ENCODE measurements around the gene PPP6R2. TPM values are rescaled to one million over a fixed set of nuclear protein-coding genes. Genes with fewer than 3 reads are reported as not detected.
A peak's percentile ranks its signal among the peaks of the same experiment; 100 is the strongest.

PPP6R2 gene
- total and polyA plus RNA-seq, 2 of the 8 experiments (the other 6 are each of a cell fraction or from before 2014, with no cell fraction given) = 25.0 to 32.2 TPM

DNA sequence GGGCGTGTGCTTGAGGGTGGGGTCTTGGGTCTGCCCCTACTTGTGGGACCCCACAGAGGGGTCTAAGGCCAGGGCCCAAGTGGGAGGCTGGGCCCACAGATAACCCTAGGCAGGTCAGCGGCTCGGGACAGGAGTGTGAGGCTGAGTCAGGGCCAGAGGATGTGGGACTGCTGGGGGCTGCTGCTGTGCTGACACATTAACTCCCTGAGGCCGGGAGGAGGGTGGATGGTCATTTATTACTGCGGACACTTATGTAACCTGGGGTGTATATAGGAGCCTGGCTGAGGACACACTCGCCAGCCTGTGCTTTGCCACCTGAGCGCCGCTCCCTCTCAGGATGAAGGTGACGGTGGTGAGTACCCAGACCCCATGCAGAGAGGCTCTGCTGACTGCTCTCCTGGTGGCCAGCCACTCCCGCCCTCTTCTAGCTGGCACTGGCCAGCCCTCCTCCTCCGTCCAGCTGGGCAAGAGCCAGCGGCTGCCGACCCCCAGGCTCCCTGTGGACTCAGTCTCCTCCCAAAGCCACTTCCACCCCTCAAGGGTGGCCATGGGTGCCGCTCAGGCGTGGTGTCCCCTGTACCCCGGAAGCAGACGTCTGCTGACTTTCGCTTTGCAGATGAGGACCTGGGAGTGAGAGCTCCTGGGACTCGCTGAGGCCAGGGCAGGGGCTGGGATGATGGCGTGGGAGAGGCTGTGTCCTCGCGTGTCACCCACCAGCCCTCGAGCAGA, 143.6 kb downstream of the PPP6R2 start, which contains the start of gene MIOX:
Gene MIOX (plus strand): TSS at position 299 of the 729 bp plus-strand sequence. CDS start 39 bp downstream, at position 338.
- Histone ChIP-seq H3K23ac (ENCODE audit: insufficient read length) (no peak within 1 kb of the TSS), H3K18ac (ENCODE audit: extremely low read depth, low read length) (no peak within 1 kb of the TSS), H3K27ac (ENCODE audit: low read depth, low read length) (no peak within 1 kb of the TSS), H4K91ac (replicated peaks; ENCODE audit: insufficient read length, low read length) (no peak within 1 kb of the TSS), H2BK12ac (ENCODE audit: low read depth, low read length) (no peak within 1 kb of the TSS), H3K14ac (ENCODE audit: insufficient read length) (no peak within 1 kb of the TSS), H2AFZ (ENCODE audit: low read length) (no peak within 1 kb of the TSS), H3K79me1 (ENCODE audit: low read depth, low read length) (no peaks in the 10 kb centered on the region), H4K5ac (ENCODE audit: insufficient read length, low read depth, low read length) (no peak within 1 kb of the TSS), H3K4ac (replicated peaks; ENCODE audit: insufficient read length, low read depth, low read length) (no peak within 1 kb of the TSS), H3K4me2 (ENCODE audit: insufficient read depth in 1 of 2, low read depth in 2 of 2, low read length in 2 of 2) (no peak within 1 kb of the TSS), H4K20me1 (replicated peaks in 1 of 2; ENCODE audit: control insufficient read depth in 1 of 2, insufficient read depth in 2 of 2, low read length in 2 of 2) (peaks cover 0 to 3% of the 10 kb centered on the region in 2 experiments), H2BK15ac (ENCODE audit: low read length) (no peak within 1 kb of the TSS), H3K9ac (replicated peaks in 1 of 4; ENCODE audit: extremely low read depth in 1 of 4, low read depth in 3 of 4, low read length in 3 of 4) (no peak within 1 kb of the TSS), H4K8ac (ENCODE audit: extremely low read depth, insufficient read depth, low read length) (peak within 1 kb of the TSS; percentile 92), H3K79me2 (ENCODE audit: control insufficient read depth in 1 of 2, insufficient read depth in 2 of 2, low read length in 2 of 2) (no peaks in the 10 kb centered on the region), H2BK20ac (ENCODE audit: low read length) (no peak within 1 kb of the TSS), H2BK120ac (replicated peaks; ENCODE audit: low read depth, low read length) (no peak within 1 kb of the TSS), H3K36me3 (ENCODE audit: control insufficient read depth in 2 of 4, insufficient read depth in 4 of 4, low read length in 3 of 4) (0 out of 8 replicates have a peak, but pooled peaks cover 0 to 2% (median 0%) of the 10 kb centered on the region in 4 experiments), H2BK5ac (ENCODE audit: low read depth, low read length) (no peak within 1 kb of the TSS), H3K9me3 (ENCODE audit: insufficient read depth in 2 of 2, low read depth in 1 of 2, low read length in 1 of 2) (no peaks in the 10 kb centered on the region), H2AK5ac (ENCODE audit: low read depth, low read length) (no peak within 1 kb of the TSS), H3K56ac (replicated peaks; ENCODE audit: insufficient read length, low read depth, low read length) (no peak within 1 kb of the TSS), H3K4me3 (ENCODE audit: extremely low read depth in 1 of 4, insufficient read depth in 2 of 4, low read depth in 3 of 4, low read length in 4 of 4) (no peak within 1 kb of the TSS), H3K23me2 (ENCODE audit: low read depth, low read length) (no peaks in the 10 kb centered on the region; the same call in 1 of the 2 replicates), H3K4me1 (replicated peaks in 1 of 4; ENCODE audit: control insufficient read depth in 3 of 4, insufficient read depth in 4 of 4, low read length in 3 of 4) (peaks cover 0 to 5% (median 0%) of the 10 kb centered on the region in 4 experiments; a peak in 3 of 7 replicates), H3K27me3 (replicated peaks in 1 of 4; ENCODE audit: control insufficient read depth in 3 of 4, extremely low read depth in 1 of 4, insufficient read depth in 3 of 4, low read length in 3 of 4) (peaks cover 0 to 2% (median 0%) of the 10 kb centered on the region in 4 experiments; a peak in 1 of 7 replicates)
- CTCF ChIA-PET (ENCODE audit: partially characterized antibody) = interaction anchor here (0.7 to 5.6 kb wide), 5 partner anchors 10 to 134 kb away, joined by 3 to 54 read pairs (median 3); no protein-coding TSS in a partner anchor
- no peak for TF ChIP-seq CHD2 (IDR thresholded peaks at IDR 0.05; ENCODE audit: low read length)
- TF ChIP-seq SIX5 (IDR thresholded peaks at IDR 0.05; ENCODE audit: low read depth, low read length) = no peak
- no peak for TF ChIP-seq EZH2 (IDR thresholded peaks at IDR 0.05; ENCODE audit: low read depth, low read length, severe bottlenecking)
- TF ChIP-seq, protein P1, sequence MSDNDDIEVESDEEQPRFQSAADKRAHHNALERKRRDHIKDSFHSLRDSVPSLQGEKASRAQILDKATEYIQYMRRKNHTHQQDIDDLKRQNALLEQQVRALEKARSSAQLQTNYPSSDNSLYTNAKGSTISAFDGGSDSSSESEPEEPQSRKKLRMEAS (IDR thresholded peaks at IDR 0.05) = no peak
- TF ChIP-seq HDAC2 (IDR thresholded peaks at IDR 0.05; ENCODE audit: borderline replicate concordance in 1 of 2, low read depth in 2 of 2, low read length in 2 of 2) = no peak
- TF ChIP-seq RAD21 (IDR thresholded peaks at IDR 0.05 in 1 of 2, conservative IDR thresholded peaks at IDR 0.05 in 1 of 2; ENCODE audit: low read depth in 2 of 2, low read length in 2 of 2) = no peak
- TF ChIP-seq CBX8 (IDR thresholded peaks at IDR 0.05; ENCODE audit: borderline replicate concordance, low read depth, low read length) = no peak
- POLR2A ChIA-PET (ENCODE audit: partially characterized antibody) = interaction anchor here (0.9 to 4.8 kb wide), 6 partner anchors 10 to 39 kb away, joined by 3 to 21 read pairs (median 12); partner anchors contain the start of gene SCO2
- no peak for FAIRE-seq
- no peak for DNase-seq (ENCODE audit: low read depth in 1 of 2, low spot score in 2 of 2)
- WGBS, 2 experiments (ENCODE audit: extremely low coverage in 1 of 2, insufficient coverage in 1 of 2, insufficient read length in 1 of 2, insufficient replicate concordance in 2 of 2, low coverage in 1 of 2, low lambda C conversion rate in 2 of 2, missing lambda C conversion rate in 1 of 2) = 83% methylated on average over 23 of the region's 23 CpGs; no CpG with 5 or more reads in 1 of the 2 experiments
